IMR-90 (cell line): ENCODE results near the gene RANBP3. TPM values are rescaled to one million over a fixed set of nuclear protein-coding genes. Genes with fewer than 3 reads are reported as not detected.

Source experiments
- ATAC-seq: fragments of 200-7000 bp; cut with Tn5 transposase; 2 replicates; pipeline ENCODE4 v1.9.1; 2020; ENCODE audit warnings: low read depth, mild to moderate bottlenecking, moderate library complexity
- BruUV-seq: library from RNA; stranded (reverse); fragments of 400-500 nt; replicated peaks from 2 replicates; lab custom pipeline; 2021; lab: Mats Ljungman, UMichigan
- CTCF ChIA-PET: fragments of 300-600 bp; formaldehyde crosslinking; extraction: SDS; loops from one replicate; lab custom pipeline; 2021; ENCODE audit warnings: antibody characterized with exemption; lab: Yijun Ruan, JAX
- POLR2A ChIA-PET: fragments of 300-600 bp; sonication (Branson Sonifier 250); formaldehyde crosslinking; loops from one replicate; lab custom pipeline; 2022; ENCODE audit warnings: antibody characterized with exemption; ENCODE audit not compliant: unreplicated experiment; lab: Charles Lee
- DNase-seq: peaks from one replicate; pipeline ENCODE4 v3.0.0; 2013
- H2AFZ ChIP-seq: replicated peaks from 2 replicates; pipeline ENCODE3; 2013; ENCODE audit warnings: low read length, mild to moderate bottlenecking; ENCODE audit not compliant: poor library complexity
- H2AK5ac ChIP-seq: 2 replicates; pipeline ENCODE4 v1.6.1; 2013; ENCODE audit warnings: low read depth, low read length, inconsistent platforms
- H2AK9ac ChIP-seq: replicated peaks from 2 replicates; pipeline ENCODE3; 2013; ENCODE audit warnings: mild to moderate bottlenecking, low read depth, low read length, moderate library complexity; ENCODE audit not compliant: poor library complexity
- H2BK120ac ChIP-seq: 2 replicates; pipeline ENCODE4 v1.6.1; 2013; ENCODE audit warnings: low read depth, low read length, inconsistent platforms
- H2BK15ac ChIP-seq: 3 replicates; pipeline ENCODE4 v1.6.1; 2013; ENCODE audit warnings: low read depth, low read length, inconsistent platforms
- H2BK20ac ChIP-seq: 2 replicates; pipeline ENCODE4 v1.6.1; 2013; ENCODE audit warnings: low read depth, mild to moderate bottlenecking, inconsistent platforms, low read length, moderate library complexity
- H2BK5ac ChIP-seq: 2 replicates; pipeline ENCODE4 v1.6.1; 2013; ENCODE audit warnings: mild to moderate bottlenecking, low read depth, low read length, inconsistent platforms; ENCODE audit not compliant: poor library complexity, severe bottlenecking
- H3K14ac ChIP-seq: replicated peaks from 2 replicates; pipeline ENCODE4 v1.6.1; 2013; ENCODE audit warnings: low read depth, low read length, inconsistent platforms
- H3K18ac ChIP-seq: 2 replicates; pipeline ENCODE4 v1.6.1; 2013; ENCODE audit warnings: low read depth, low read length, control low read depth
- H3K23ac ChIP-seq: 2 replicates; pipeline ENCODE4 v1.6.1; 2013; ENCODE audit warnings: low read depth, low read length, inconsistent platforms
- H3K27ac ChIP-seq: 2 replicates; pipeline ENCODE4 v1.5.1; 2013; ENCODE audit warnings: mild to moderate bottlenecking, control low read depth, low read length; ENCODE audit not compliant: insufficient read depth
- H3K27me3 ChIP-seq: 2 replicates; pipeline ENCODE4 v1.6.1; 2013; ENCODE audit warnings: low read length; ENCODE audit not compliant: control insufficient read depth, insufficient read depth
- H3K36me3 ChIP-seq: 2 replicates; pipeline ENCODE4 v1.6.1; 2013; ENCODE audit warnings: low read length, mixed read lengths; ENCODE audit not compliant: control insufficient read depth, insufficient read depth
- H3K4ac ChIP-seq: 2 replicates; pipeline ENCODE4 v1.6.1; 2013; ENCODE audit warnings: low read depth, low read length, inconsistent platforms
- H3K4me1 ChIP-seq: 2 replicates; pipeline ENCODE4 v1.6.1; 2013; ENCODE audit warnings: low read length, mixed read lengths; ENCODE audit not compliant: control insufficient read depth, insufficient read depth
- H3K4me2 ChIP-seq: 2 replicates; pipeline ENCODE4 v1.6.1; 2013; ENCODE audit warnings: low read depth, mild to moderate bottlenecking, control low read depth, low read length, moderate library complexity
- H3K4me3 ChIP-seq: 2 replicates; pipeline ENCODE4 v1.5.1; 2013; ENCODE audit warnings: low read depth, mild to moderate bottlenecking, control low read depth, low read length, moderate library complexity; ENCODE audit not compliant: insufficient read depth
- H3K56ac ChIP-seq: 2 replicates; pipeline ENCODE4 v1.6.1; 2013; ENCODE audit warnings: low read length, inconsistent platforms; ENCODE audit not compliant: insufficient read depth; ENCODE audit errors: extremely low read depth
- H3K79me1 ChIP-seq, 2 experiments: 2 replicates each; pipeline ENCODE4 v1.6.1; 2013; ENCODE audit warnings: low read length in 2 of 2, inconsistent platforms in 1 of 2, low read depth in 1 of 2
- H3K9ac ChIP-seq: 2 replicates; pipeline ENCODE4 v1.6.1; 2013; ENCODE audit warnings: low read depth, low read length, control low read depth
- H3K9me1 ChIP-seq: 2 replicates; pipeline ENCODE4 v1.6.1; 2013; ENCODE audit warnings: low read length, inconsistent platforms; ENCODE audit not compliant: insufficient read depth
- H3K9me3 ChIP-seq: 2 replicates; pipeline ENCODE4 v1.6.1; 2013; ENCODE audit warnings: low read length; ENCODE audit not compliant: control insufficient read depth, insufficient read depth
- H4K20me1 ChIP-seq: 2 replicates; pipeline ENCODE4 v1.6.1; 2013; ENCODE audit warnings: low read length, inconsistent platforms; ENCODE audit not compliant: insufficient read depth
- H4K5ac ChIP-seq: 2 replicates; pipeline ENCODE4 v1.6.1; 2013; ENCODE audit warnings: mild to moderate bottlenecking, low read depth, low read length, control low read depth
- H4K8ac ChIP-seq, 2 experiments: 2 replicates each; pipeline ENCODE4 v1.6.1; 2013; ENCODE audit warnings: low read depth in 2 of 2, low read length in 2 of 2, control low read depth in 1 of 2, inconsistent platforms in 1 of 2
- H4K91ac ChIP-seq: 2 replicates; pipeline ENCODE4 v1.6.1; 2013; ENCODE audit warnings: low read depth, low read length, inconsistent platforms; ENCODE audit not compliant: insufficient read depth
- CHD1 ChIP-seq: IDR thresholded peaks from 2 replicates; pipeline ENCODE4 v1.6.1; 2012; ENCODE audit warnings: low read depth, low read length, improper control_type of control experiment
- MXI1 ChIP-seq: IDR thresholded peaks from 2 replicates; pipeline ENCODE4 v1.6.1; 2012; ENCODE audit warnings: low read depth, mild to moderate bottlenecking, low read length, moderate library complexity, borderline replicate concordance
- NFE2L2 ChIP-seq: fragments of 150-350 bp; IDR thresholded peaks from 2 replicates; pipeline ENCODE4 v1.6.1; 2016; ENCODE audit warnings: low read depth, mild to moderate bottlenecking, low read length
- POLR2A ChIP-seq: IDR thresholded peaks from 2 replicates; pipeline ENCODE4 v1.6.1; 2012; ENCODE audit warnings: mild to moderate bottlenecking, low read depth, low read length
- RAD21 ChIP-seq: IDR thresholded peaks from 2 replicates; pipeline ENCODE4 v1.6.1; 2012; ENCODE audit warnings: low read length, improper control_type of control experiment
- USF2 ChIP-seq: fragments of 150-350 bp; IDR thresholded peaks from 2 replicates; pipeline ENCODE4 v1.6.1; 2017; ENCODE audit warnings: mild to moderate bottlenecking, antibody characterized with exemption, low read length, low read depth
- WGBS, 2 experiments: methylation state at CpG; one replicate each; pipeline versions ENCODE4 v1.1.5 to v1.1.7; 2013; ENCODE audit warnings: missing lambda C conversion rate in 2 of 2; ENCODE audit not compliant: insufficient read length in 1 of 2; ENCODE audit errors: extremely low coverage in 2 of 2; 5-methylcytosine and 5-hydroxymethylcytosine counted together
- dilution Hi-C: fragments of 300-500 bp; cut with HindIII; formaldehyde crosslinking; loops from one replicate; pipeline ENCODE4 v1.14.3; 2018; ENCODE audit warnings: low sequenced_read_pairs; ENCODE audit not compliant: unreplicated experiment
- in situ Hi-C: fragments of 300-500 bp; cut with MboI; formaldehyde crosslinking; loops from 3 replicates; pipeline ENCODE4 v1.14.3; 2019; ENCODE audit warnings: low sequenced_read_pairs, inconsistent platforms, mixed read lengths
- intact Hi-C: fragments of 100-400 bp; cut with micrococcal nuclease; formaldehyde crosslinking; loops from 2 replicates; pipeline ENCODE4 v1.10.0; 2022
- polyA plus RNA-seq, 3 experiments: library from polyadenylated mRNA; depleted of rRNA; stranded (reverse); fragments of >200 nt; gene quantifications; 2 replicates each; pipeline ENCODE4 v1.2.3, GENCODE V29; 2012; ENCODE audit warnings: low replicate concordance in 1 of 3
- total RNA-seq: library from RNA; depleted of rRNA; stranded (reverse); fragments of >200 nt; gene quantifications from 2 replicates; pipeline ENCODE4 v1.2.3, GENCODE V29; 2012

The RANBP3 gene
- total and polyA plus RNA-seq, 2 of the 4 experiments (the other 2 are of a cell fraction), result 42.5 to 111 TPM

GRCh38 chr19:5994405-5995165 lies 16.6 kb upstream of the RANBP3 start:
- Histone ChIP-seq H3K27me3 (no peaks in the 10 kb centered on the region), H4K91ac (no peak overlapping the region), H3K23ac (no peak overlapping the region), H3K4me2 (no peak overlapping the region), H3K9me3 (no peaks in the 10 kb centered on the region), H3K14ac (no peak overlapping the region), H2BK120ac (no peak overlapping the region), H3K4me1 (peaks cover 1% of the 10 kb centered on the region; the same call in 1 of the 2 replicates), H3K79me1 (no peaks in the 10 kb centered on the region), H2BK20ac (no peak overlapping the region), H3K27ac (no peak overlapping the region), H3K56ac (no peak overlapping the region), H3K18ac (no peak overlapping the region), H2AFZ (no peak overlapping the region), H2BK5ac (no peak overlapping the region), H4K8ac (no peak overlapping the region), H2AK9ac (peak overlapping the region; percentile 42), H4K20me1 (no peaks in the 10 kb centered on the region), H3K4me3 (no peak overlapping the region), H3K36me3 (peaks cover 2% of the 10 kb centered on the region; the same call in 1 of the 2 replicates), H2BK15ac (no peak overlapping the region), H3K9me1 (no peaks in the 10 kb centered on the region), H3K9ac (no peak overlapping the region), H3K4ac (no peak overlapping the region), H2AK5ac (no peak overlapping the region), H4K5ac (no peak overlapping the region)
- no TSS peak for BruUV-seq
- POLR2A ChIA-PET, result no interaction called here
- in situ Hi-C loops, result no loop called here
- DNase-seq (no peak), ATAC-seq (no peak)
- no peak for TF ChIP-seq RAD21
- no peak for TF ChIP-seq USF2
- no peak for TF ChIP-seq NFE2L2
- TF ChIP-seq POLR2A, result no peak
- no peak for TF ChIP-seq CHD1
- TF ChIP-seq MXI1, result no peak
- intact Hi-C loops, result no loop called here
- 95% methylated on average over 4 of the region's 29 CpGs; no CpG with 5 or more reads in 1 of the 2 experiments for WGBS, 2 experiments
- CTCF ChIA-PET, result no interaction called here
- dilution Hi-C loops, result no loop called here
